GM12878 (cell line): ENCODE results near the gene FBLN1. TPM values are rescaled to one million over a fixed set of nuclear protein-coding genes. Genes with fewer than 3 reads are reported as not detected.

Source experiments
- ATAC-seq: fragments of 200-7000 bp; cut with Tn5 transposase; 3 replicates; pipeline ENCODE4 v1.9.1; 2020; ENCODE audit warnings: mild to moderate bottlenecking, moderate library complexity
- BruUV-seq: library from RNA; stranded (reverse); fragments of 400-500 nt; replicated peaks from 2 replicates; lab custom pipeline; 2021; lab: Mats Ljungman, UMichigan
- CTCF ChIA-PET: fragments of 300-600 bp; sonication (Branson Sonifier 250); formaldehyde crosslinking; extraction: SDS; loops from one replicate; lab custom pipeline; 2021; ENCODE audit warnings: inconsistent platforms; lab: Yijun Ruan, JAX
- POLR2A ChIA-PET: fragments of 350-600 bp; formaldehyde crosslinking; extraction: SDS; loops from one replicate; lab custom pipeline; 2021; ENCODE audit warnings: inconsistent platforms; lab: Charles Lee
- RAD21 ChIA-PET: fragments of 300-600 bp; sonication (Branson Sonifier 250); formaldehyde crosslinking; loops from one replicate; lab custom pipeline; 2023; ENCODE audit warnings: antibody characterized with exemption; ENCODE audit not compliant: unreplicated experiment; lab: Charles Lee
- SMC1A ChIA-PET: fragments of 300-600 bp; sonication (Branson Sonifier 250); formaldehyde crosslinking; loops from one replicate; lab custom pipeline; 2023; ENCODE audit not compliant: unreplicated experiment, uncharacterized antibody; lab: Charles Lee
- DNase-seq: peaks from one replicate; pipeline ENCODE4 v3.0.0-alpha.2; 2011; ENCODE audit warnings: low read depth, low spot score
- FAIRE-seq: peaks from 3 replicates; lab custom pipeline; 2011; peaks lifted over from hg19 to GRCh38; lab: Jason Lieb, UNC
- H2AFZ ChIP-seq: 2 replicates; pipeline ENCODE4 v1.6.0; 2011; ENCODE audit warnings: low read depth, low read length, control low read depth; ENCODE audit not compliant: control insufficient read depth
- H3K27ac ChIP-seq: 2 replicates; pipeline ENCODE4 v1.5.1; 2011; ENCODE audit warnings: control low read depth; ENCODE audit not compliant: control insufficient read depth, insufficient read depth
- H3K27me3 ChIP-seq, 2 experiments: replicated peaks in 1 of 2; 2 replicates each; pipeline versions ENCODE4 v1.6.0 to v1.6.1; 2011; ENCODE audit warnings: low read length in 1 of 2; ENCODE audit not compliant: control insufficient read depth in 2 of 2, insufficient read depth in 2 of 2
- H3K36me3 ChIP-seq, 2 experiments: 2 replicates each; pipeline ENCODE4 v1.5.1; 2011; ENCODE audit warnings: low read length in 1 of 2; ENCODE audit not compliant: control insufficient read depth in 2 of 2, insufficient read depth in 2 of 2
- H3K4me1 ChIP-seq: 2 replicates; pipeline ENCODE4 v1.6.1; 2011; ENCODE audit warnings: mild to moderate bottlenecking, low read length, moderate library complexity, mixed read lengths; ENCODE audit not compliant: control insufficient read depth, insufficient read depth
- H3K4me2 ChIP-seq: 2 replicates; pipeline ENCODE4 v1.6.0; 2011; ENCODE audit warnings: control low read depth; ENCODE audit not compliant: control insufficient read depth, insufficient read depth
- H3K4me3 ChIP-seq: fragments of 200-600 bp; sonication (generic); 2 replicates; pipeline ENCODE4 v1.5.1; 2016
- H3K79me2 ChIP-seq: 2 replicates; pipeline ENCODE4 v1.6.0; 2011; ENCODE audit warnings: low read length; ENCODE audit not compliant: control insufficient read depth, insufficient read depth
- H3K9ac ChIP-seq: 2 replicates; pipeline ENCODE4 v1.8.0; 2011; ENCODE audit warnings: low read length, control low read depth, mixed read lengths; ENCODE audit not compliant: control insufficient read depth, insufficient read depth
- H3K9me3 ChIP-seq: replicated peaks from 3 replicates; pipeline ENCODE4 v1.5.1; 2011; ENCODE audit warnings: mild to moderate bottlenecking, low read length; ENCODE audit not compliant: control insufficient read depth, insufficient read depth
- H4K20me1 ChIP-seq: 2 replicates; pipeline ENCODE4 v1.6.0; 2011; ENCODE audit not compliant: control insufficient read depth, insufficient read depth
- CTCF ChIP-seq, 3 experiments: IDR thresholded peaks in 2 of 3; conservative IDR thresholded peaks in 1 of 3; 2 replicates each; pipeline ENCODE4 v1.5.1; 2011; ENCODE audit warnings: low read depth in 3 of 3, low read length in 3 of 3, mild to moderate bottlenecking in 3 of 3, control low read depth in 2 of 3, moderate library complexity in 2 of 3, inconsistent platforms in 1 of 3, mixed read lengths in 1 of 3; ENCODE audit not compliant: control insufficient read depth in 2 of 3, insufficient read depth in 1 of 3; ENCODE audit errors: extremely low read depth in 1 of 3
- CUX1 ChIP-seq: IDR thresholded peaks from 2 replicates; pipeline ENCODE4 v1.6.1; 2012; ENCODE audit warnings: improper control_type of control experiment, low read depth, low read length; ENCODE audit not compliant: insufficient replicate concordance
- ELK1 ChIP-seq: IDR thresholded peaks from 2 replicates; pipeline ENCODE4 v1.6.1; 2012; ENCODE audit warnings: low read depth, low read length, improper control_type of control experiment
- RBBP5 ChIP-seq: fragments of 200-600 bp; sonication (generic); conservative IDR thresholded peaks from 2 replicates; pipeline ENCODE4 v1.6.1; 2016
- SRF ChIP-seq, 2 experiments: IDR thresholded peaks; 2 replicates each; pipeline ENCODE4 v1.6.1; 2011; ENCODE audit warnings: low read depth in 2 of 2, low read length in 2 of 2, mild to moderate bottlenecking in 1 of 2, moderate library complexity in 1 of 2
- ZBED1 ChIP-seq: IDR thresholded peaks from 2 replicates; pipeline ENCODE4 v1.6.1; 2016; ENCODE audit warnings: borderline replicate concordance
- WGBS: methylation state at CpG from one replicate; pipeline ENCODE4 v1.1.6; 2016; ENCODE audit warnings: low lambda C conversion rate; ENCODE audit not compliant: insufficient replicate concordance, insufficient coverage; ENCODE audit errors: missing lambda C conversion rate; 5-methylcytosine and 5-hydroxymethylcytosine counted together
- in situ Hi-C: fragments of 300-500 bp; cut with MboI; formaldehyde crosslinking; loops from 9 replicates; pipeline ENCODE4 v1.14.3; 2018; ENCODE audit warnings: mixed read lengths
- intact Hi-C: fragments of 100-400 bp; cut with micrococcal nuclease; formaldehyde crosslinking; loops from one replicate; pipeline ENCODE4 v1.14.2; 2022; ENCODE audit not compliant: unreplicated experiment
- polyA plus RNA-seq, 11 experiments: library from polyadenylated mRNA; depleted of rRNA in 4 of 11; unstranded in 6 of 11; stranded (reverse) in 5 of 11; fragments of >200 nt; fragmentation: Nextera tagmentation in 4 of 11; fragmentation: Illumina TruSeq in 1 of 11; extraction: Ambion mirVana in 4 of 11; extraction: Trizol in 1 of 11; gene quantifications; 1 replicate in 1 of 11; 2 replicates in 10 of 11; pipeline versions ENCODE4 v1.2.1 to v1.2.3, GENCODE V29; 2011 to 2016; ENCODE audit warnings: inconsistent platforms in 2 of 11, missing spikeins in 2 of 11, low read depth in 1 of 11
- total RNA-seq, 4 experiments: library from RNA; depleted of rRNA in 3 of 4; stranded (reverse); fragments of >200 nt in 3 of 4; fragmentation: Illumina TruSeq in 1 of 4; extraction: Trizol in 1 of 4; gene quantifications; 2 replicates each; pipeline versions ENCODE4 v1.2.1 to v1.2.3, GENCODE V29; 2013 to 2021

FBLN1 gene
- total and polyA plus RNA-seq, 10 of the 15 experiments (the other 5 are each of a cell fraction or from before 2014, with no cell fraction given) = 0.20 to 0.51 TPM; not detected in 8

GRCh38 chr22:45483319-45483718 lies 19.4 kb upstream of the FBLN1 start:
- FAIRE-seq = no peak
- Histone ChIP-seq H3K4me3 (no peak overlapping the region), H3K79me2 (no peaks in the 10 kb centered on the region)
- ChIA-PET CTCF (no interaction called here), POLR2A (interaction anchor here (0.6 kb wide), 1 partner anchor 22 kb away, joined by 3 read pairs; no protein-coding TSS in a partner anchor)
- TF ChIP-seq ZBED1 = no peak
- TF ChIP-seq RBBP5 = no peak
- TF ChIP-seq, all 136 proteins: peak for 0
- H4K20me1 ChIP-seq = no peaks in the 10 kb centered on the region
- DNase-seq = no peak
- H3K36me3 ChIP-seq = no peaks in the 10 kb centered on the region
- WGBS = 3% methylated on average over 2 of the region's 2 CpGs
- H3K9me3 ChIP-seq = no peaks in the 10 kb centered on the region; the same call in 2 of the 3 replicates
- no peak overlapping the region for H2AFZ ChIP-seq
- intact Hi-C loops (no loop called here), in situ Hi-C loops (no loop called here)
- ChIA-PET RAD21 (no interaction called here), SMC1A (no interaction called here)
- no TSS peak for BruUV-seq
- no peak overlapping the region for H3K4me2 ChIP-seq
- H3K27me3 ChIP-seq = no peaks in the 10 kb centered on the region; a peak in 2 of 4 replicates
- ATAC-seq = no peak
- H3K4me1 ChIP-seq = no peaks in the 10 kb centered on the region
- no peak overlapping the region for H3K27ac ChIP-seq
- H3K9ac ChIP-seq = no peak overlapping the region

- SMC1A ChIA-PET = no interaction called here
- POLR2A ChIA-PET = no interaction called here
- no peaks in the 10 kb centered on the region for H3K36me3 ChIP-seq
- no peaks in the 10 kb centered on the region for H3K79me2 ChIP-seq
- H3K27me3 ChIP-seq = no peaks in the 10 kb centered on the region; a peak in 2 of 4 replicates
- BruUV-seq = no TSS peak
- H4K20me1 ChIP-seq = no peaks in the 10 kb centered on the region
- in situ Hi-C loops (no loop called here), intact Hi-C loops (no loop called here)
- no peak for FAIRE-seq
- no peak overlapping the region for H2AFZ ChIP-seq
- no peak for DNase-seq
- H3K27ac ChIP-seq = no peak overlapping the region
- no peak overlapping the region for H3K9ac ChIP-seq
- no peak overlapping the region for H3K4me2 ChIP-seq
- 0% methylated on average over 5 of the region's 5 CpGs for WGBS
- RAD21 ChIA-PET = no interaction called here
- CTCF ChIA-PET = no interaction called here
- H3K4me3 ChIP-seq = no peak overlapping the region
- no peaks in the 10 kb centered on the region for H3K4me1 ChIP-seq
- ATAC-seq = no peak
- no peaks in the 10 kb centered on the region; the same call in 2 of the 3 replicates for H3K9me3 ChIP-seq
- TF ChIP-seq CUX1 (no peak), CTCF (IDR thresholded peaks at IDR 0.05 in 2 of 3, conservative IDR thresholded peaks at IDR 0.05 in 1 of 3; ENCODE audit: control insufficient read depth in 2 of 3, extremely low read depth in 1 of 3, insufficient read depth in 1 of 3, low read depth in 3 of 3, low read length in 3 of 3) (no peak), SRF (IDR thresholded peaks at IDR 0.05; ENCODE audit: low read depth in 2 of 2, low read length in 2 of 2) (no peak), ELK1 (no peak)
These were observed 18.7 kb upstream of the FBLN1 start for GRCh38 chr22:45483918-45484499.
